GM21423 (cell line): ENCODE measurements around the gene OMD.

ENCODE experiments used
- ATAC-seq: cut with Tn5 transposase; IDR thresholded peaks from one replicate; pipeline ENCODE4 v1.9.1; 2021; ENCODE audit warnings: mild to moderate bottlenecking, moderate library complexity; ENCODE audit not compliant: unreplicated experiment

The OMD gene

GRCh38 chr9:92373167-92373566 lies 51.1 kb downstream of the OMD start:
- ATAC-seq: no peak

- ATAC-seq: no peak
Measured at GRCh38 chr9:92369075-92369474, 55.2 kb downstream of the OMD start.
